ENCODE data around the gene SNTA1. TPM values are rescaled to one million over a fixed set of nuclear protein-coding genes. Genes with fewer than 3 reads are reported as not detected.
A peak's percentile ranks its signal among the peaks of the same experiment; 100 is the strongest.

The SNTA1 gene
- total and polyA plus RNA-seq, 2 of the 8 experiments (the other 6 are each of a cell fraction or from before 2014, with no cell fraction given): 4.5 to 8.0 TPM

DNA sequence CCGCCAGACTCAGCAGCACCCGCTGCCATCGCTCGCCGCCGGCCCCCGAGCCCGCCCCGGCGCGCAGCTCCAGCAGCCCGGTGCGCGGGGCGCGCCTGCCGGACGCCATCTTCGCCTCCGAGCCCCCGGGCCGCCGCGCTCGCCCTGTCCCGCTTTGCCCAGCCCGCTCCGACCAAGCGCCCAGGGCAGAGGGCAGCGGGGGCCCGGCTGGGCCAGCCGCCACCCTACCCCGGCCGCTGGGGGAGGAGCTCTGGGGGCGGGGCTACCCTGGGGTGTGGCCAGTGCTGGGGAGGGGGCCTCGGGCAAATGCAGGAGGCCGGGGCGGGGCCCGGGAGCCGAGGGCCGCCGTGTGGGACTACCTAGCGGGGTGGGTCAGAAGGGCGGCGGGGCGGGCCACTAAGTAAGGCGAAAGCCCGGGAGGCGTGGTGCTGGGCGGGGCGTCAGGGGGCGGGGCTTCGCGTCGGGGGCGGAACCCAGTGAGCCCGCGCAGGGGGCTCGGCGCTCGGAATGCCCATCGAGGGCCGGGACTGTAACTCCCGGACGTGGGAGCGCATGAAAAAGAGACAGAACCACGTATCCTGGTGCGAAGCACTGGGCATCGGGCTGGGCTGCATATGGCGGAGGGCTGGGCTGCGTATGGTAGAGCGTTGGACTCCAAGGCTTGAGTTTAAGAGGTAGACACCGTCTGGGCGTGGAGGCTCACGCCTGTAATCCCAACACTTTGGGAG lies at the start of gene SNTA1 (continued):
- TF ChIP-seq HDAC2 (IDR thresholded peaks at IDR 0.05; ENCODE audit: borderline replicate concordance in 1 of 2, low read depth in 2 of 2, low read length in 2 of 2): peak in 1 of 2 experiments; percentile 71; a peak in 1 of 4 replicates
- TF ChIP-seq PHF8 (conservative IDR thresholded peaks at IDR 0.05; ENCODE audit: low read depth, low read length): peak; percentile 59; the same call in 1 of the 2 replicates
- TF ChIP-seq ASH2L (IDR thresholded peaks at IDR 0.05; ENCODE audit: low read length): no peak
- peak; percentile 52; the same call in 1 of the 2 replicates for TF ChIP-seq TAF1 (IDR thresholded peaks at IDR 0.05; ENCODE audit: low read depth, low read length)
- no peak for TF ChIP-seq SRF (IDR thresholded peaks at IDR 0.05; ENCODE audit: low read depth, low read length)
- TF ChIP-seq BRCA1 (IDR thresholded peaks at IDR 0.05; ENCODE audit: low read depth, low read length): no peak
- no peak for TF ChIP-seq CHD2 (IDR thresholded peaks at IDR 0.05; ENCODE audit: low read length)
- peak in 1 of 2 experiments; percentile 75; a peak in 2 of 4 replicates for TF ChIP-seq SIN3A (conservative IDR thresholded peaks at IDR 0.05 in 1 of 2, IDR thresholded peaks at IDR 0.05 in 1 of 2; ENCODE audit: low read depth in 1 of 2, low read length in 2 of 2)
- TF ChIP-seq KDM4A (IDR thresholded peaks at IDR 0.05; ENCODE audit: low read depth, low read length, severe bottlenecking): peak; percentile 78
- TF ChIP-seq NANOG (IDR thresholded peaks at IDR 0.05; ENCODE audit: insufficient read depth, low read depth, low read length, poor library complexity, severe bottlenecking): no peak

Data from H1 (cell line).